ENCODE measurements around the gene GBX1.
A peak's percentile ranks its signal among the peaks of the same experiment; 100 is the strongest.

GBX1 gene

DNA sequence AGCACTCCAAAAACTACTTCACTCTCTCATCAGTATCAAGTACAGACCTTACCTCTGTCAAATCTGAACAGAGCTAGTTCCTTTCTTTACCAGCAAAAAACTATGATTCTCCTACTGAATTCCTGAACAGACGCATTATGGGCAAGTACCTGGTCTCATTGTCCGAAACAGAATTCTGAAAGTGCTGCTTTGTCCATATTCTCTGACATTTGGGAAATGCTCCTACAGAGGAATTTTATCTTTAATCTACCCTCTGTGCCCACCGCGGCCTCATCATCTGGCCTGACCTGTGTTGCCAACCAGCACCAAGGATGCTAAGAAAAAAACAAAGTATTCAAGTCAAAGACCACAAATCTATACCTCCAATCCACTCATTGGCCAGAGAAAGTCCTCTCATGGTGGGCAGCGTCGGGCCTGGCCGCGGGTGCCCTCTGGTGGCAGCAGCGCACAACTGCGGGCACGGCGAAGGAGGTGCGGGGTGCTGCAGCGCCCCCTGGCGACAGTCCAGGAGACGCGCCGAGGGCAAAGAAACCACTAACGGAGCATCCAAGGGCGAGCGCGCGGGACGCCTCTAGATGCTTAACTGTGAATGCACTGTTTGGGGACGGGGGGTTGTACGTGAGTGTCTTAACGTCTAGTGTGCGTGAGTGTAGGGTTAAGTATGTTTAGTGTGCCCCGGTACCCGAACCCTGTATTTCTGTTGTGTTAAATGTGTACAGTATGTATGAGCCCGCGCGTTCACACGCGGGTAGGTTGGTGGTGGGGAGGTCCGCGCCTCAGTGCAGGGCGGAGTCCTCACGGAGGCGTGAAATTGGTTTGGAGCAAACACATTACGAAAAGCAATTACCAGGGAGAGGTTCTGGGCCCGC, 5.0 kb upstream of the GBX1 start:
- DNase-seq, result peak; percentile 86

GRCh38 chr7:151168787-151169162, 1.3 kb upstream of the GBX1 start:
- no peak for DNase-seq

DNA sequence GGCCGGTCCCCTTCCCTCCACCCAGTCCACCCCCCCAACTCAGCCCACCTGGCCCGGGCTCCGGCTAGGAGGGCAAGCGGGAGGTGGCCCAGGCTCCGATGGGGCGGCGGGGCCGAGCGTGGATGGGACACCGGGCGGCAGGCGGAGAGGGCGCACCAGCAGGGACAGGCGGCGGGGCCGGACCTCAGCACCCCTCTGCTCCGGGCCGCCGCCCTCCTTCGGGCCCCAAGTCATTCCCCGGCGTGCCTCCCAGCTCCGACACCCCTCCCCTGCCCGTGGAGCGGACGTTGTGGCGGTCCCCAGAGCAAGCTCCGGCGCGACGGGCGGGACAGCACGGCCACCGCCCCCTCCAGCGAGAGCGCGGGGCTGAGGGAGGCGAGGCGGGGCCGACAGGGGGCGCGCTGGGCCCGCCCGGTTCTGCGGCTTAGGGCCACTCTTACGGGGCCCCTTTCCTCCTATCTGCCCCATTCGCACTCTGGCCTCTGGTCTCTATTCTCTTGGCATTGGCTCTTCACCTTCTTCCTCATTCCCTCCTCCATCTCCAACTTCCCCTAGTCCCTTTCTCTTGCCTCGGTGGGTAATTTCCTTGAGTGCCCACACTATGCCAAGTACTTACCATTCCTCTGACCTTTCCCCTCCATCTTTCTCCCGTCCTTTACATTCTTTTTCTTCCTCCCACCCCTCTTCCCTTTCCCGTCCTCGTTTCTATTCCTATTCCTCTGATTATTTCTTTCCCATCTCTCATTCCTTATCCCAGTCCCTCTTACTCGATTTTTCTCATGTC, 701 bp upstream of the GBX1 start:
- peak; percentile 64 for DNase-seq

GRCh38 chr7:151166629-151167196, 781 bp downstream of the GBX1 start:
- DNase-seq, result no peak

DNA sequence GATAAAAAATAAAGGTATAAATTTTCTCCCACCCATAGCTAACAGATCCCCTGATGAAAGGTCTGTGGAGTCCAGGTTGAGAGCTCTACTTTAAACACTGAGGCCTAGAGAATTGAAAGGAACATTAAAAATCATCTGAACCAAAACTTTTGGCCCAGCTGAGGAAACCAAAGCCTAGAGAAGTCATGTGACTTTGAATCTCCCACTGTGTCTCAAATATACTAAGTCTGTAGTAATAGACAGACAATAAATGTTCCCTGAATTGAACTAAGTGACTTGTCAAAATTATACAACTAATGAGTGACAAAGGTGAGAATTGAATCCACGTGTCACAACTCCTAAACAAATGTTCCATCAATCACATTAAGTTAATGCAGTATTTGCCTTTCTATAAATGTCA, 5.7 kb downstream of the GBX1 start:
- no peak for DNase-seq

- no peak for DNase-seq
These were observed 9.7 kb downstream of the GBX1 start for GRCh38 chr7:151157645-151158329.

GRCh38 chr7:151152643-151153513, 14.6 kb downstream of the GBX1 start:
- no peak for DNase-seq

DNA sequence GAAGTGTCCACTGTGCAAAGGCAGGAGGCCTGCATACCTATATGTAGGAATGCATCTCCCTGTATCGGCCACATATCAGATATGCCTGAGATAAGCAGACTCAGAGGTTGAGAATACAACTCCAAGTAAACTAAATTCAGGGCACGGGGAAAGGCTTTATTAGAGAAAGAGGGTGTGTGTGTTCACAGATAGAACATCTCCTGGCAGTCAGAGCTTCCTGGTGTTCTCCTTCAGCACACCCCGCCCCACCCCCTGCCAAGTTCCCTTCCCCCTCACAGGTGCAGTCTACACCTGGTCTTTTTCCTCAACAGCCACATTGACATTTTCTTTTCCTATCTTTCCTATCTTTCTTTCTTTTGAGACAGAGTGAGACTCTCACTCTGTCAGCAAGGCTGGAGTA, 17.1 kb downstream of the GBX1 start:
- no peak for DNase-seq

GRCh38 chr7:151148319-151149259, 18.9 kb downstream of the GBX1 start:
- no peak for DNase-seq

DNA sequence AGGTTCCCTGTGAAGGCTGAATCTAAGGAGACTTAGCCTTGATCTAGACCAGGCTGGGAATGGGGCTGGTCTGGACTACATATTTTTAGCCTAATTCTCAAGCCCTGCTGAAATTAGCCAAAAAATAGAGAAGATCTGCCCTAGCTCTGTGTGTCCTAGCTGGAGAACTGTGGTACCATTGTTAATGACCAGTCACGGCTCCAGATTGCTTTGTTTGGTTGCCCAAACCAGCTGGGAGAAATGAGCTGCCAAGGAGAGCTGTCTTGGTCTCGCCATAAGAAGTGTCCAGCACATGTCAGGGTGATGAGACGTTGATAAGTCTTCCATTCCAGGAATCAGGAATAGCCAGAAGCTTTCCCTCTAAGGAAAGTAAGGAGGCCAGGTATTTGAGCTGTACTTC, 20.7 kb downstream of the GBX1 start:
- DNase-seq, result no peak

GRCh38 chr7:151144387-151144786, 23.1 kb downstream of the GBX1 start:
- no peak for DNase-seq

DNA sequence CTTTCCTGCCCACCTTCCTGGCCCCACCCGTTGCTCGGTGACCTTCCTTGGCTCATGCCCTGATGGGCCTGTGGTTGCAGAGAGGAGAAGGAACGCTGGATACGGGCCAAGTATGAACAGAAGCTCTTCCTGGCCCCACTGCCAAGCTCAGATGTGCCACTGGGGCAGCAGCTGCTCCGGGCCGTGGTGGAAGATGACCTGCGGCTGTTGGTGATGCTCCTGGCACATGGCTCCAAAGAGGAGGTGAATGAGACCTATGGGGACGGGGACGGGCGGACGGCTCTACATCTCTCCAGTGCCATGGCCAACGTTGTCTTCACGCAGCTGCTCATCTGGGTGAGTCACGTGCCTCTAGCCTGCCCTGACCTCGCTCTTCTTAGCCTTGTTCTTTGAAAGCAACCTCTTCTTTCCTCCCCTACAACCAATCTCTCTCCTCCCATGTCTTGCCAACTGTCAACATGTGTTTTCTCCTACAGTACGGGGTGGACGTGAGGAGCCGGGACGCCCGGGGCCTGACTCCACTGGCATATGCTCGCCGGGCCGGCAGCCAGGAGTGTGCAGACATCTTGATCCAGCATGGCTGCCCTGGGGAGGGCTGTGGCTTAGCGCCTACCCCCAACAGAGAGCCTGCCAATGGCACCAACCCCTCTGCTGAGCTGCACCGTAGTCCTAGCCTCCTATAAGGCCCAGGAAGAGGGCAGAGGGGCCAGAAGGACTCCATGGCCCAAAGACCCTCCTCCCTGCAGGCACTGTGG, 24.1 kb downstream of the GBX1 start:
- DNase-seq, result no peak

DNA sequence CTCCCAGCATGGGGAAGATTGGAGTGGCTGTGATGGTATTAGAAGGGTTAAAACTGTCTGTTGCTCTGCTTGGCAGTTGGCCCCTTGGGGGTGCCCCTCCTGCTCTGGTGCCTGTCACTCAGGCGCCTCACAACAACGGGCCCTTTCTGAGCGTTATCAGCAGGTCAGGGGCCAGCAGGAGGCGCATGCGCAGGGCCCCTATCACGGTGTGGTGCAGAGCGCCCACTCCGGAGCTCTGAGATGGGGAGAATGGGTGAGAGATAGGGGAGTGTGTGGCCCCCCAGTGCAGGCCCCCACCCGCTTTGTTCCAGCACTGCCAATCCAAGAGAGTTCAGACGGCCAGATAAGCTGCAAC, 24.8 kb downstream of the GBX1 start:
- no peak for DNase-seq

- DNase-seq, result no peak
These were observed 25.4 kb downstream of the GBX1 start for GRCh38 chr7:151141855-151142685.

DNA sequence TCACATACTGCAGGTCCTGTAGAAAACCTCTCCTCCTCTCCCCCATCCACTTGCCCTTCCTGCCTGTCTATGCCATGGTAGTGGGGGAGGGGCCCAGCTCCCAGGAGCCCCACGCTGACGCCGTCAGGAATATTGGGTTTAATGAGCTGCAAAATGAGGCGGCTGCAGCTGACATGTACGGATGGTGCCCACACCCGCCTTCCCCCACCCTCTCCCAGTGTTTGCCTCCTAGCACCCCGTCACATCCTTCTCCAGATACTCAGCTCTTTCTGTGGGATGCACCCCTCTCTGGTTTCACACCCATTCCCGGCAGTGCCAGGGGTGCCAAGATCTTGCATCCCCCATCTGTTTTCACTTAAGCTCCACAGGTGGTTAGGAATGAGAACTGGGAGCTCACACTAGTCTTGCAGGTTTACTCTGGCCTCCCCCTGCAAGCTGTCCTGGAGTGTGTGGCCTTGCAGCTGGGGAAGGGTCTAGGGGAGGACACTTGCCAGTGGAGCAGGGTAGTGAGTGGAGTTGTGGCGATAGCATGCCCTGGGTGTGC, 26.1 kb downstream of the GBX1 start:
- no peak for DNase-seq

GRCh38 chr7:151140826-151141225, 26.7 kb downstream of the GBX1 start:
- no peak for DNase-seq

DNA sequence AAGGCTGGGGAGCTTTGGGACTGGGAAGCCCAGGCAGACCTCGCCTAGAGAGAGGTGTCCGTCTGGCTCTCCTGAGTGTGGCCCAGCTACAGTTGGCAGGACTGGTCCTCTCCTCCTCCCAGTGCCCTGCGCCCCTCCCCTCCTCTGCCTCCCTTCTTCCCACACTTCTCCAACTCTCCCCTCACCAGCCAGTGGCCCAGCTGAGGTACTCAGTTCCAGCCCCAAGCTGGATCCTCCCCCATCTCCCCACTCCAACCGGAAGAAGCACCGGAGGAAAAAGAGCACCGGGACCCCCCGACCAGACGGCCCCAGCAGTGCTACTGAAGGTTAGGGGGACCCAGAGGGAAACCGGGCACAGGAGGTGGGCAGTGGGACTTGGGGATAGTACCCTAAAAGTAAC, 27.7 kb downstream of the GBX1 start:
- no peak for DNase-seq

- DNase-seq, result no peak
These were observed 28.3 kb downstream of the GBX1 start for GRCh38 chr7:151139071-151139790.
